DMS79 treated with DMSO at 0.1 percent for 48 hours (cell line): ENCODE results near the gene MED16.
A peak's percentile ranks its signal among the peaks of the same experiment; 100 is the strongest.
"Not testable (repeated sequence)": the region's sequence is repeated elsewhere in the genome, so short reads cannot be mapped to it uniquely, and the experiment has no call there.

ENCODE experiments used
- DNase-seq: peaks from one replicate; lab custom pipeline; 2025; lab: John Stamatoyannopoulos, UW

The MED16 gene

GRCh38 chr19:853614-854220 lies 39.3 kb downstream of the MED16 start:
- DNase-seq, result not testable (repeated sequence)

DNA sequence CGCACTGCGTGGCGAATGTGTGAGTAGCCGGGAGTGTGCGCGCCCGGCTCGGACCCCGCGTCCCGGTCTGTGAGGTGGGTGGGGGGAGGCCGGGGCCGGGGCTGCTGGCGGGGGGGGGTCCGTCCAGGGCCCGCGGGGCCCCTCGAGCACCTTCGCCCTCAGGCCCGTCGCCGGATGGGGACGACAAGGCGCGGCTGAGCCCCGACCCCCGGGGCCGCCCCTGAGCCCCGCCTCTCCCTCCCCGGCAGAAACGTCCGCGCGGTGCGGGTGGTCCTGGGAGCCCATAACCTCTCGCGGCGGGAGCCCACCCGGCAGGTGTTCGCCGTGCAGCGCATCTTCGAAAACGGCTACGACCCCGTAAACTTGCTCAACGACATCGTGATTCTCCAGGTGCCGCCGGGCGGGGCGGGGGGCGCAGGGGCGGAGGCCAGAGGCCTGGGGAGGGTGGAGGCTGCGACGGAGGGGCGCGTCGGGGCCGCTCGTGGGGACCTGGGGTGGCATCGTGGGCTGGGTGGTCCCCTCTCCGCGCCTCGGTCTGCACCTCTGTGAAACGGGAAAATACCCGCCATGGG lies 39.9 kb downstream of the MED16 start:
- no peak for DNase-seq

DNA sequence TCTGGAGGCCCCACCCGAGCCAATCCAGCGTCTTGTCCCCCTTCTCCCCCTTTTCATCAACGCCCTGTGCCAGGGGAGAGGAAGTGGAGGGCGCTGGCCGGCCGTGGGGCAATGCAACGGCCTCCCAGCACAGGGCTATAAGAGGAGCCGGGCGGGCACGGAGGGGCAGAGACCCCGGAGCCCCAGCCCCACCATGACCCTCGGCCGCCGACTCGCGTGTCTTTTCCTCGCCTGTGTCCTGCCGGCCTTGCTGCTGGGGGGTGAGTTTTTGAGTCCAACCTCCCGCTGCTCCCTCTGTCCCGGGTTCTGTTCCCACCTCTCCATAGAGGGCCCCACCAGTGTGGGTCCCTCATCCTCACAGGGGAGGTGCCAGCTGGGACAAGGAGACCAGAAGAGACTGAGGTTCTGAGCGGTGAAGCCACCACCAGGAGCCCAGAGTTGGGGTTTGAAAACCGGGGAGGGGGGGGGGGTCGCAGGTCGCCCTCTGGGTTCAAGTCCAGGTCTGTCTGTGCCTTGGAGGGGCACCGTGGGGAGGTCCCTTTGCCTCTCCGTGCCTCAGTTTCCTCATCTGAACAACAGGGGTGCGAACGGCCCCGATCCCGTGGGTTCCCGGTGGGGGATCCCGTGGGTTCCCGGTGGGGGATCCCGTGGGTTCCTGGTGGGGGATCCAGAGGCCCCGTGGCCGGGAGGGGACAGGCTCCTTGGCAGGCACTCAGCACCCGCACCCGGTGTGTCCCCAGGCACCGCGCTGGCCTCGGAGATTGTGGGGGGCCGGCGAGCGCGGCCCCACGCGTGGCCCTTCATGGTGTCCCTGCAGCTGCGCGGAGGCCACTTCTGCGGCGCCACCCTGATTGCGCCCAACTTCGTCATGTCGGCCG lies 40.6 kb downstream of the MED16 start, which contains the start of gene ELANE:
ELANE (plus strand) TSS at position 168 of the 878 bp plus-strand sequence; CDS start at position 194, 26 bp downstream.
- DNase-seq, result no peak

DNA sequence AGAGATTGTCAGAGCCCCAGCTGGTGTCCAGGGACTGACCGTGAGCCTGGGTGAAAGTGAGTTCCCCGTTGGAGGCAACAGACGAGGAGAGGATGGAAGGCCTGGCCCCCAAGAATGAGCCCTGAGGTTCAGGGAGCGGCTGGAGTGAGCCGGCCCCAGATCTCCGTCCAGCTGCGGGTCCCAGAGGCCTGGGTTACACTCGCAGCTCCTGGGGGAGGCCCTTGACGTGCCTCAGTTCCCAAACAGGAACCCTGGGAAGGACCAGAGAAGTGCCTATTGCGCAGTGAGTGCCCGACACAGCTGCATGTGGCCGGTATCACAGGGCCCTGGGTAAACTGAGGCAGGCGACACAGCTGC lies 42.0 kb downstream of the MED16 start:
- DNase-seq, result no peak

- DNase-seq, result peak; percentile 14
Measured at GRCh38 chr19:850221-850978, 42.6 kb downstream of the MED16 start.

GRCh38 chr19:849195-849594 lies 43.8 kb downstream of the MED16 start:
- not testable (repeated sequence) for DNase-seq

GRCh38 chr19:848386-848921 lies 44.5 kb downstream of the MED16 start:
- no peak for DNase-seq

GRCh38 chr19:845707-846521 lies 47.1 kb downstream of the MED16 start:
- DNase-seq, result no peak

GRCh38 chr19:844546-844971 lies 48.4 kb downstream of the MED16 start:
- peak; percentile 15 for DNase-seq

GRCh38 chr19:843836-844545 lies 49.0 kb downstream of the MED16 start:
- DNase-seq, result no peak

GRCh38 chr19:843180-843835 lies 49.7 kb downstream of the MED16 start:
- peak; percentile 10 for DNase-seq

DNA sequence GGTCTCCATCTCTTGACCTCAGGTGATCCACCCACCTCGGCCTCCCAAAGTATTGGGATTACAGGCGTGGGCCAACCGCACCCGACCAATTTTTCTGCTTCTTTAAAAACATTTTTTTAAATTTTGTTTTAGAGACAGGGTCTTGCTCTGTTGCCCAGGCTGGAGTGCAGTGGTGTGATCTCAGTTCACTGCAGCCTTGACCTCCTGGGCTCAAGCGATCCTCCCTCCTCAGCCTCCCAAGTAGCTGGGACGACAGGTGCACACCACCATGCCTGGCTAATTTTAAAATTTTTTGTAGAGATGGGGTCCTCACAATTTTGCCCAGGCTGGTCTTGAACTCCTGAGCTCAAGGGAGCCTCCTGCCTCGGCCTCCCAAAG lies 50.2 kb downstream of the MED16 start:
- not testable (repeated sequence) for DNase-seq

DNA sequence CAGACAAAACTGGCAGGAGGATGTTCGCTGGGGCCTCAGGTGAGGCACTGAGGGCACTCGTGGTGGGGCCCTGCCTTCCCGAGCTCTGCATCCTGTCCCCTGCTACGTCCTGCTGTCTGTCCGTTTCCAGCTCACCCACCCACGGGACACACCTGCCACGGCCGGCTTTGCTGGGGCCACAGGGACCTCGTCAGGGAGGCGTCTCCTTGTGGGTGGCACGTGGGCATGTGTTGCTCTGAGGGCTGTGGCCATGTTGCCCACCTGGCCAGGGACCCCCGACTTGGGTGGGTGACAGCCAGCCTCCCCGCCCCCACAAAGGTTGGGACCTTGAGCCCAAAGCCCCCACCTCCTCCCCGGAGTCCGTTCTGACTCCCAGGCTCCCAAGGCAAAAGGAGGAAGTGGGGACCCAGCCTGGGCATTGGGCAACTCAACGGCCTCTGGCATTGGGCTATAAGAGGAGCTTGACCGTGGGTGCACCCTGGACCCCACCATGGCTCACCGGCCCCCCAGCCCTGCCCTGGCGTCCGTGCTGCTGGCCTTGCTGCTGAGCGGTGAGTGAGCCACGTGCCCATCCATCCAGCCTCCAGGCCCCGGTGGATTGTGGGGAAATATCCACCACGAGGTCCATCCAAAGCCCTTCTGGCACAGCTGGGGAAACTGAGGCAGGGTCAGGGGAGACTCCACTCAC lies 52.3 kb downstream of the MED16 start, which contains the start of gene PRTN3:
PRTN3 (plus strand) TSS at position 481 of the 688 bp plus-strand sequence; CDS start at position 491, 10 bp downstream.
- DNase-seq, result no peak

GRCh38 chr19:835210-835810 lies 57.7 kb downstream of the MED16 start:
- no peak for DNase-seq

- DNase-seq, result no peak
Measured at GRCh38 chr19:834216-834615, 58.8 kb downstream of the MED16 start.

DNA sequence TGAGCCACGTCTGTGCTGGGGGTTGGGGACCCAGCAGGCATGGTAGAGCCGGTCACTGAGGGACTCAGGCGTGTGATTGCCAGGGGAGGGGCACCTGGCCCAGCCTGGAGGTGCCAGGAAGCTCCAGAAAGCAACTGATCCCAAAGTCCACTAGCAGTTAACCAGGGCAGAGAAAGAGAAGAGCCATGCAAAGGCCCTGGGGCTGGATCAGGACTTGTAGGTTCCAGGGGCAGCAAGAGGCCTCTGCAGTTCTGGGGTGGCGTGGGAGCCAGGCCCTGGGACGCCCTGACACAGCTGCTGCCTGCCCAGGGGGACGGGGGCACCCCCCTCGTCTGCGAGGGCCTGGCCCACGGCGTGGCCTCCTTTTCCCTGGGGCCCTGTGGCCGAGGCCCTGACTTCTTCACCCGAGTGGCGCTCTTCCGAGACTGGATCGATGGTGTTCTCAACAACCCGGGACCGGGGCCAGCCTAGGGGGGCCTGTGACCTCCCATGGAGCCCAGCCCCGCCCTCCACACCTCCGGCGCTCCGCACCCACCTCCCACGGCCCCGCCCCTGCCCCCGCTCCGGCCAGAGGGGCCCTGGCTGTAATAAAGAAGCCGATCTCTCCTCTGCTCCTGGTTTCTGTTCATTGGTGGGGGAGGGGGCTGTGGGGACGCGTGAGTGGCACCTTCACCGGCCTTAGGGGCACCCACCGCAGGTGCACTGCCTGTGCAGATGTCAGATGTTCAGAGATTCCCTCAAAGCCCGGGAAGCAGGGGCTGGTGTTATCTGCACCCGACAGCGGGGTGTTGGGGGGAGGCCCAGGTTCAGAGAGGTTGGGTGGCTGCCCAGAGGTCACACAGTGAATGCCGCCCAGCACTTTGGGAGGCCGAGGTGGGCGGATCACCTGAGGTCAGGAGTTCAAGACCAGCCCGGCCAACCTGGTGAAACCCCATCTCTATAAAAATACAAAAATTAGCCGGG lies 61.3 kb downstream of the MED16 start:
- no peak for DNase-seq

- no peak for DNase-seq
Measured at GRCh38 chr19:829129-829758, 63.7 kb downstream of the MED16 start.
